Muscle layer of colon (tissue), 2 donors: ENCODE measurements around the gene SMDT1.
"Not testable (repeated sequence)": the region's sequence is repeated elsewhere in the genome, so short reads cannot be mapped to it uniquely, and the experiment has no call there.

ENCODE experiments used
- H3K27ac ChIP-seq: one replicate; pipeline ENCODE4 v1.7.0; 2013; ENCODE audit warnings: low read depth, mild to moderate bottlenecking, low read length, moderate library complexity
- H3K27me3 ChIP-seq, 2 donors: one replicate each; pipeline ENCODE4 v1.7.0; 2013; ENCODE audit warnings: low read length in 2 of 2, mild to moderate bottlenecking in 2 of 2; ENCODE audit not compliant: insufficient read depth in 2 of 2, control insufficient read depth in 1 of 2
- H3K36me3 ChIP-seq: one replicate; pipeline ENCODE4 v1.7.0; 2013; ENCODE audit warnings: mild to moderate bottlenecking, low read length; ENCODE audit not compliant: insufficient read depth
- H3K4me1 ChIP-seq: one replicate; pipeline ENCODE4 v1.7.0; 2013; ENCODE audit warnings: mild to moderate bottlenecking, low read length; ENCODE audit not compliant: insufficient read depth
- H3K4me3 ChIP-seq, 2 donors: one replicate each; pipeline ENCODE4 v1.7.0; 2013; ENCODE audit warnings: low read length in 2 of 2, low read depth in 1 of 2, mild to moderate bottlenecking in 1 of 2, moderate library complexity in 1 of 2
- H3K9ac ChIP-seq: one replicate; pipeline ENCODE4 v1.7.0; 2013; ENCODE audit warnings: low read length
- H3K9me3 ChIP-seq: one replicate; pipeline ENCODE4 v1.7.0; 2013; ENCODE audit warnings: mild to moderate bottlenecking, low read length
- donor health status: abdominal sarcoma.
- donor health status: Adenocarcinoma of cecum.

Gene SMDT1

DNA sequence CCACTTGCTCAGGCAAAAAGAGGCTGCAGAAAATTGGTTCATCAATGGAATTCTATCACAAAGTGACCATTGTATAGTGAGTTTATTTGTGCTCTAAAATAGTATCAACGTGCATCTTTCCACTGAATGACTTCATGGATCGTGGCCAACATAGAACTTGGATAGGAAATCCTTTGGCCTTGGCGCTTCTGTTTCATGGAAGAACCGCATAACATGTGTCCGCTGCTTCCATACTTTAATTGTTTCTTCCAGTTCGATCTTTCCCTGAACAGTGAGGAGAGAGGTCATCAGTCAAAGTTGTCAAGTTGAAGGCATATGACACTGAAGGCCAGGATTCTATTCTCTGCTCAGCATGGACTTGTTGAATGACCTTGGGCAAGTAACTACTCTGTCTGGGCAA lies 6.6 kb downstream of the SMDT1 start:
- Histone ChIP-seq H3K27ac (no peak overlapping the region), H3K27me3 (no peaks in the 10 kb centered on the region), H3K4me1 (peaks cover 12% of the 10 kb centered on the region), H3K9ac (no peak overlapping the region), H3K36me3 (peaks cover 42% of the 10 kb centered on the region), H3K4me3 (no peak overlapping the region), H3K9me3 (no peaks in the 10 kb centered on the region)

- peaks cover 23% of the 10 kb centered on the region for H3K4me1 ChIP-seq
Observed at GRCh38 chr22:42090596-42091454, 11.3 kb downstream of the SMDT1 start, which contains the start of gene NDUFA6. TSS of gene NDUFA6 (minus strand) at chr22:42090772. CDS start at chr22:42090744, 28 bp downstream.

GRCh38 chr22:42091455-42091782 lies 11.9 kb downstream of the SMDT1 start:
- Histone ChIP-seq H3K4me1 (peaks cover 23% of the 10 kb centered on the region), H3K9me3 (no peaks in the 10 kb centered on the region), H3K9ac (peak overlapping the region; percentile 59), H3K27ac (peak overlapping the region; percentile 83), H3K4me3 (peak overlapping the region; percentile 85 to 92), H3K27me3 (no peaks in the 10 kb centered on the region), H3K36me3 (peaks cover 8% of the 10 kb centered on the region)

More at GRCh38 chr22:42090596-42091454, 11.3 kb downstream of the SMDT1 start, which contains the start of gene NDUFA6:
- peak within 1 kb of the TSS; percentile 96 for H3K27ac ChIP-seq
- H3K27me3 ChIP-seq, result no peaks in the 10 kb centered on the region
- peaks cover 14% of the 10 kb centered on the region for H3K36me3 ChIP-seq
- peak within 1 kb of the TSS; percentile 90 for H3K9ac ChIP-seq
- peak within 1 kb of the TSS; percentile 85 to 92 for H3K4me3 ChIP-seq
- H3K9me3 ChIP-seq, result no peaks in the 10 kb centered on the region

- no peaks in the 10 kb centered on the region for H3K36me3 ChIP-seq
- peaks cover 8% of the 10 kb centered on the region for H3K9me3 ChIP-seq
Observed at GRCh38 chr22:42101199-42101598, 21.7 kb downstream of the SMDT1 start.

DNA sequence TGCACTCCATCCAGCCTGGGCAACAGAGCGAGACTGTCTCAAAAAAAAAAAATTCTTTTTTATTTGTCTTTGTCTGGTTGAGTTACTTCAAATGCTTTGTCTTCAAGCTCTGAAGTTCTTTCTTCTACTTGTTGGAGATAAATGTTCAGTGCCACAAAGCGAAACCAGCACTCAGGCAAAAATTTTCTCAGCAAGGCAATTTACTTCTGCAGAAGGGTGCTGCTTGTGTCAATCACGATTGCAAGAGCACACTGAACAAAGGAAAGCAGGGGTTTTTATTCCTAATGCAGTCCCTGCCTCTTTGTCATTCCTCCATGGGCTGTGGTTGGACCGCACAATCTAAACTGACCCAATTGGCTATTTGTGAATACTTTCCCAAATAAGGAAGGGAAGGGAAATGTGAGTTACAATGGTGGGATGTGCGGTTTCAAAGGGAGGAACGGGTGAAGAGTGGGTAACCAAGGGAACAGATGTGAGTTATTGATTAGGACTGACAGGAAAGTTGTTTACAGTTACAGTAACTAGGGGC lies 24.9 kb downstream of the SMDT1 start:
- not testable (repeated sequence) for H3K4me3 ChIP-seq, H3K9ac ChIP-seq, H3K27me3 ChIP-seq, H3K36me3 ChIP-seq, H3K4me1 ChIP-seq, H3K9me3 ChIP-seq, H3K27ac ChIP-seq

More at GRCh38 chr22:42101199-42101598, 21.7 kb downstream of the SMDT1 start:
- Histone ChIP-seq H3K27me3 (no peaks in the 10 kb centered on the region), H3K4me3 (no peak overlapping the region), H3K9ac (no peak overlapping the region), H3K4me1 (no peaks in the 10 kb centered on the region), H3K27ac (no peak overlapping the region)

- no peaks in the 10 kb centered on the region for H3K36me3 ChIP-seq
- H3K4me3 ChIP-seq, result no peak overlapping the region
- no peak overlapping the region for H3K27ac ChIP-seq
- peaks cover 3% of the 10 kb centered on the region for H3K9me3 ChIP-seq
- H3K9ac ChIP-seq, result no peak overlapping the region
- no peaks in the 10 kb centered on the region for H3K27me3 ChIP-seq
- H3K4me1 ChIP-seq, result no peaks in the 10 kb centered on the region
Observed at GRCh38 chr22:42108848-42109247, 29.3 kb downstream of the SMDT1 start.

- H3K4me1 ChIP-seq, result no peaks in the 10 kb centered on the region
- H3K27ac ChIP-seq, result no peak overlapping the region
- H3K9me3 ChIP-seq, result peaks cover 3% of the 10 kb centered on the region
- H3K4me3 ChIP-seq, result no peak overlapping the region
- no peaks in the 10 kb centered on the region for H3K27me3 ChIP-seq
- H3K9ac ChIP-seq, result no peak overlapping the region
- no peaks in the 10 kb centered on the region for H3K36me3 ChIP-seq
Observed at GRCh38 chr22:42111798-42112197, 32.3 kb downstream of the SMDT1 start.

GRCh38 chr22:42112793-42113192 lies 33.3 kb downstream of the SMDT1 start:
- H3K9ac ChIP-seq, H3K36me3 ChIP-seq, H3K4me3 ChIP-seq, H3K9me3 ChIP-seq, H3K4me1 ChIP-seq, H3K27me3 ChIP-seq, H3K27ac ChIP-seq: not testable (repeated sequence)

- H3K9me3 ChIP-seq, result peaks cover 3% of the 10 kb centered on the region
- H3K4me3 ChIP-seq, result no peak overlapping the region
- no peaks in the 10 kb centered on the region for H3K4me1 ChIP-seq
- H3K36me3 ChIP-seq, result no peaks in the 10 kb centered on the region
- no peaks in the 10 kb centered on the region for H3K27me3 ChIP-seq
- H3K27ac ChIP-seq, result no peak overlapping the region
- H3K9ac ChIP-seq, result no peak overlapping the region
Observed at GRCh38 chr22:42114721-42115120, 35.2 kb downstream of the SMDT1 start.

DNA sequence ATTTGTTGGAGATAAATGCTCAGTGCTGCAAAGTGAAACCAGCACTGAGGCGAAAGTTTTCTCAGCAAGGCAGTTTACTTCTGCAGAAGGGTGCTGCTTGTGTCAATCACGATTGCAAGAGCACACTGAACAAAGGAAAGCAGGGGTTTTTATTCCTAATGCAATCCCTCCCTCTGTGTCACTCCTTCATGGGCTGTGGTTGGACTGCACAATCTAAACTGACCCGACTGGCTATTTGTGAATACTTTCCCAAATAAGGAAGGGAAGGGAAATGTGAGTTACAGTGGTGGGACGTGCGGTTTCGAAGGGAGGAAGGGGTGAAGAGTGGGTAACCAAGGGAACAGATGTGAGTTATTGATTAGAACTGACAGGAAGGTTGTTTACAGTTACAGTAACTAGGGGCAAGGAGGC lies 35.9 kb downstream of the SMDT1 start:
- H3K9me3 ChIP-seq, H3K4me1 ChIP-seq, H3K36me3 ChIP-seq, H3K9ac ChIP-seq, H3K27ac ChIP-seq, H3K4me3 ChIP-seq, H3K27me3 ChIP-seq: not testable (repeated sequence)

DNA sequence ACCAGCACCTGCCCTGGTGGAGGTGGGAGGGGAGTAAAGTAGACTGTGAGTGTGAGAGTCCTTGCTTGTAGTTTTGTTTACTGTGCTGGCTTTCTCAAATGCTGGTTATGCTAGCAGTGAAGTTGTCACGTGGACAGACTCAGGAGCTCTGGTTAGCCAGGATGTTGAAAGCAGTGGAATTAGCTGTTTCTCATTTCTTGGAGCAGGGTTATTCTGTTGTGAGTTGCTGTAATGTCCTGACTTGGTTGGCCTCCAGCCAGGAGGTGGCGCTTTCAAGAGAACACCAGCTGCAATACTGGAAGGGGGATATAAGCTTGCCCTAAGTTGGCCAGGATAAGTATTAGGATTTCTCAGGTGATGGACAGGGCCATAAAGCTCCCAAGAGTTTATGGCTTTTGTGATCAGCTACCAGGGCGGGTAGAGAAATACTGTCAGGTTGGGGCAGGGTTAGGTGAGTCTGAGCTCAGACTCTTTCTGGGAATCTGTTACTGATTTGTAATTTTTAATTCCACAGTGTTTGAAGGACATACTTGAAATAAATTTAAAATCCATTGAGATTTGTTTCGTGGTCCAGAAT lies 37.4 kb downstream of the SMDT1 start:
- H3K4me1 ChIP-seq, result no peaks in the 10 kb centered on the region
- H3K9me3 ChIP-seq, result peaks cover 3% of the 10 kb centered on the region
- H3K36me3 ChIP-seq, result no peaks in the 10 kb centered on the region
- H3K27me3 ChIP-seq, result no peaks in the 10 kb centered on the region
- H3K4me3 ChIP-seq, result no peak overlapping the region
- H3K27ac ChIP-seq, result no peak overlapping the region
- H3K9ac ChIP-seq, result no peak overlapping the region
